Stomach (tissue), 4 donors: ENCODE results near the gene POF1B.
A peak's percentile ranks its signal among the peaks of the same experiment; 100 is the strongest.

Source experiments
- POLR2A ChIP-seq, 4 donors: fragments of 450-650 bp; IDR thresholded peaks; one replicate each; pipeline ENCODE4 v1.6.1; 2016; ENCODE audit warnings: antibody characterized with exemption in 4 of 4, control low read depth in 2 of 4, mild to moderate bottlenecking in 1 of 4, moderate library complexity in 1 of 4
- POLR2AphosphoS5 ChIP-seq, 3 donors: sonication (generic); formaldehyde crosslinking; IDR thresholded peaks; one replicate each; pipeline ENCODE4 v1.6.1; 2016; ENCODE audit warnings: antibody characterized with exemption in 3 of 3
- TF ChIP-seq, protein P1 (sequence below), 7 experiments: fragments of 450-650 bp in 4 of 7; fragments of 200-600 bp in 3 of 7; sonication (generic) in 3 of 7; IDR thresholded peaks; one replicate each; pipeline ENCODE4 v1.5.1; 2016 to 2019; ENCODE audit warnings: antibody characterized with exemption in 7 of 7, control low read depth in 2 of 7, mild to moderate bottlenecking in 1 of 7

DNA sequence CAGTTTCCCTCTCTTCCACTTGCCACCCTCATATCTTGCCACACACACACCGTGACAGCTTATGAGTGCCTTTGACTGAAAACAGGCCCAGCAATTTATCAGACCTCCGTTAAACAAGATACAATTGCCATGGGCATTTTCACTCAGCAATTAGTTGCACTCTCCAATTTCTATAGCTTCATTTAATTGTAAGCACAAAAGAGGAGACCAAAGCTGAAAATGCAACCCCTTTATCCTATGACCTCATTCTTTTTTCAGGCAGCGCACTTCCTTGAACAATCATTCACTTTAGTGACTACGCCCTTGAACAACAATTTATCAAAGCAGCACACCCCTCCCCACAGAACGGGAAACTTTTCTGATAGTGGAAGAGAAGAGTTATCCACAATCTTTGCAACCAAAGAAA is 4.1 kb downstream of the POF1B start:
- TF ChIP-seq, protein P1, sequence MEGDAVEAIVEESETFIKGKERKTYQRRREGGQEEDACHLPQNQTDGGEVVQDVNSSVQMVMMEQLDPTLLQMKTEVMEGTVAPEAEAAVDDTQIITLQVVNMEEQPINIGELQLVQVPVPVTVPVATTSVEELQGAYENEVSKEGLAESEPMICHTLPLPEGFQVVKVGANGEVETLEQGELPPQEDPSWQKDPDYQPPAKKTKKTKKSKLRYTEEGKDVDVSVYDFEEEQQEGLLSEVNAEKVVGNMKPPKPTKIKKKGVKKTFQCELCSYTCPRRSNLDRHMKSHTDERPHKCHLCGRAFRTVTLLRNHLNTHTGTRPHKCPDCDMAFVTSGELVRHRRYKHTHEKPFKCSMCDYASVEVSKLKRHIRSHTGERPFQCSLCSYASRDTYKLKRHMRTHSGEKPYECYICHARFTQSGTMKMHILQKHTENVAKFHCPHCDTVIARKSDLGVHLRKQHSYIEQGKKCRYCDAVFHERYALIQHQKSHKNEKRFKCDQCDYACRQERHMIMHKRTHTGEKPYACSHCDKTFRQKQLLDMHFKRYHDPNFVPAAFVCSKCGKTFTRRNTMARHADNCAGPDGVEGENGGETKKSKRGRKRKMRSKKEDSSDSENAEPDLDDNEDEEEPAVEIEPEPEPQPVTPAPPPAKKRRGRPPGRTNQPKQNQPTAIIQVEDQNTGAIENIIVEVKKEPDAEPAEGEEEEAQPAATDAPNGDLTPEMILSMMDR (IDR thresholded peaks at IDR 0.05): no peak
- TF ChIP-seq POLR2A (IDR thresholded peaks at IDR 0.05) (no peak), POLR2AphosphoS5 (IDR thresholded peaks at IDR 0.05) (peak in 1 of 3 donors; percentile 21)
